ENCODE data around the gene PTPRJ. TPM values are rescaled to one million over a fixed set of nuclear protein-coding genes. Genes with fewer than 3 reads are reported as not detected.

The PTPRJ gene
- total and polyA plus RNA-seq, 7 donors, result 0.32 to 12.4 (median 4.1) TPM

- intact Hi-C loops (cut with DNase I), result no loop called here
- DNase-seq (no peak), ATAC-seq (no peak)
- TF ChIP-seq CTCF (IDR thresholded peaks at IDR 0.05), result no peak
- H3K36me3 ChIP-seq (ENCODE audit: insufficient read depth in 1 of 2, low read depth in 1 of 2), result peaks cover 0 to 4% of the 10 kb centered on the region in 2 donors
- H3K4me3 ChIP-seq, result no peak overlapping the region
- 76 to 88% (median 82%) methylated on average over 12 of the region's 12 CpGs for whole genome bisulfite sequencing, 3 donors
- no peak overlapping the region for H3K27ac ChIP-seq
- H3K27me3 ChIP-seq (ENCODE audit: insufficient read depth in 3 of 3, low read length in 2 of 3), result no peaks in the 10 kb centered on the region
- H3K4me1 ChIP-seq, result no peaks in the 10 kb centered on the region
- no peaks in the 10 kb centered on the region for H3K9me3 ChIP-seq
Measured at GRCh38 chr11:48163360-48164100, 183.2 kb downstream of the PTPRJ start.

GRCh38 chr11:48164836-48165235 is 184.5 kb downstream of the PTPRJ start:
- Histone ChIP-seq H3K27me3 (ENCODE audit: insufficient read depth in 3 of 3, low read length in 2 of 3) (no peaks in the 10 kb centered on the region), H3K9me3 (no peaks in the 10 kb centered on the region), H3K4me3 (no peak overlapping the region), H3K4me1 (no peaks in the 10 kb centered on the region), H3K36me3 (ENCODE audit: insufficient read depth in 1 of 2, low read depth in 1 of 2) (peaks cover 0 to 4% of the 10 kb centered on the region in 2 donors), H3K27ac (no peak overlapping the region)
- intact Hi-C loops (cut with DNase I), result no loop called here
- no peak for ATAC-seq
- TF ChIP-seq CTCF (IDR thresholded peaks at IDR 0.05), result no peak
- no peak for DNase-seq

DNA sequence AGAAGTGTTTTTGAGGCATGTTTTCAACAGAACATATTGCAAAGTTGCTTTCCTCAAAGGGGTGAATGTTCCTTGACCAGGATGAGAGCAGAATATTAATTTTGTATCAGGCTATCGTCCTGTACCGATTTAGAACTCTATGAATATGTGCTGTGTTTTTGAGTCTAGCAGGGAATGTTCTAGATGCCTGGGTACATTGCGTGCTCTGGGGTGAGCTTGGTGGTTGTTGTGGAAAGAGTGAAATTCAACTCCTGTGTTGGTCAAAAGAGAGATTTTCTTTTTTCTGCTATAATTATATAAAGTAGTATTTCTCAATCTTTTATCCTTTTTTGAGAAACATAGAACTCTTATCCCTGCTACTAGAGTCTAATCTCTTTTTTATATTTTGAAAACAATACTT is 185.1 kb downstream of the PTPRJ start:
- Histone ChIP-seq H3K4me1 (no peaks in the 10 kb centered on the region), H3K36me3 (ENCODE audit: insufficient read depth in 1 of 2, low read depth in 1 of 2) (peaks cover 0 to 4% of the 10 kb centered on the region in 2 donors), H3K27ac (no peak overlapping the region), H3K4me3 (no peak overlapping the region), H3K9me3 (no peaks in the 10 kb centered on the region), H3K27me3 (ENCODE audit: insufficient read depth in 3 of 3, low read length in 2 of 3) (no peaks in the 10 kb centered on the region)
- no peak for TF ChIP-seq CTCF (IDR thresholded peaks at IDR 0.05)
- DNase-seq (no peak), ATAC-seq (no peak)
- 49 to 75% (median 75%) methylated on average over 3 of the region's 3 CpGs for WGBS, 3 donors
- intact Hi-C loops (cut with DNase I), result no loop called here

GRCh38 chr11:48167380-48167779 is 187.0 kb downstream of the PTPRJ start:
- TF ChIP-seq CTCF (IDR thresholded peaks at IDR 0.05), result no peak
- Histone ChIP-seq H3K4me3 (no peak overlapping the region), H3K27me3 (ENCODE audit: insufficient read depth in 3 of 3, low read length in 2 of 3) (no peaks in the 10 kb centered on the region), H3K9me3 (no peaks in the 10 kb centered on the region), H3K36me3 (ENCODE audit: insufficient read depth in 1 of 2, low read depth in 1 of 2) (peaks cover 0 to 4% of the 10 kb centered on the region in 2 donors), H3K4me1 (no peaks in the 10 kb centered on the region), H3K27ac (no peak overlapping the region)
- intact Hi-C loops (cut with DNase I), result no loop called here
- 86 to 90% (median 88%) methylated on average over 6 of the region's 6 CpGs for WGBS, 3 donors
- no peak for DNase-seq
- ATAC-seq, result no peak

- WGBS, 3 donors, result 85 to 91% (median 91%) methylated on average over 6 of the region's 6 CpGs
- H3K27me3 ChIP-seq (ENCODE audit: insufficient read depth in 3 of 3, low read length in 2 of 3), result no peaks in the 10 kb centered on the region
- no peak overlapping the region for H3K27ac ChIP-seq
- no peak for TF ChIP-seq CTCF (IDR thresholded peaks at IDR 0.05)
- no peak overlapping the region for H3K4me3 ChIP-seq
- H3K9me3 ChIP-seq, result no peaks in the 10 kb centered on the region
- H3K36me3 ChIP-seq (ENCODE audit: insufficient read depth in 1 of 2, low read depth in 1 of 2), result peaks cover 0 to 1% of the 10 kb centered on the region in 2 donors
- DNase-seq, result no peak
- intact Hi-C loops (cut with DNase I), result no loop called here
- ATAC-seq, result no peak
- no peaks in the 10 kb centered on the region for H3K4me1 ChIP-seq
Measured at GRCh38 chr11:48168815-48169214, 188.5 kb downstream of the PTPRJ start.
